Esophagus (tissue), 2 donors: Measurements from ENCODE around the gene EEF1A1. TPM values are rescaled to one million over a fixed set of nuclear protein-coding genes. Genes with fewer than 3 reads are reported as not detected.
"Not testable (repeated sequence)": the region's sequence is repeated elsewhere in the genome, so short reads cannot be mapped to it uniquely, and the experiment has no call there.

ENCODE experiments used
- H3K27ac ChIP-seq, 2 donors: one replicate each; pipeline ENCODE4 v1.5.1; 2013; ENCODE audit warnings: low read depth in 2 of 2, mild to moderate bottlenecking in 2 of 2, inconsistent platforms in 1 of 2, low read length in 1 of 2, moderate library complexity in 1 of 2
- H3K27me3 ChIP-seq, 2 donors: one replicate each; pipeline ENCODE4 v1.6.1; 2013; ENCODE audit warnings: low read length in 2 of 2, control low read depth in 1 of 2, mild to moderate bottlenecking in 1 of 2; ENCODE audit not compliant: insufficient read depth in 2 of 2, control insufficient read depth in 1 of 2
- H3K36me3 ChIP-seq, 2 donors: one replicate each; pipeline ENCODE4 v1.6.1; 2013; ENCODE audit warnings: low read length in 1 of 2; ENCODE audit not compliant: control insufficient read depth in 2 of 2, insufficient read depth in 2 of 2
- H3K4me1 ChIP-seq, 2 donors: one replicate each; pipeline ENCODE4 v1.6.1; 2013; ENCODE audit warnings: low read length in 1 of 2; ENCODE audit not compliant: control insufficient read depth in 2 of 2, insufficient read depth in 2 of 2
- H3K4me3 ChIP-seq, 2 donors: one replicate each; pipeline ENCODE4 v1.5.1; 2013; ENCODE audit warnings: low read length in 2 of 2, mild to moderate bottlenecking in 2 of 2, low read depth in 1 of 2, moderate library complexity in 1 of 2
- H3K9me3 ChIP-seq, 2 donors: one replicate each; pipeline ENCODE4 v1.6.1; 2013; ENCODE audit warnings: mild to moderate bottlenecking in 2 of 2, low read depth in 1 of 2, low read length in 1 of 2, moderate library complexity in 1 of 2; ENCODE audit not compliant: control insufficient read depth in 2 of 2, insufficient read depth in 1 of 2
- WGBS, 2 donors: extraction: QIAGEN DNeasy Blood & Tissue Kit; methylation state at CpG; one replicate each; pipeline ENCODE4 v1.1.7; 2013; 5-methylcytosine and 5-hydroxymethylcytosine counted together
- polyA plus RNA-seq, 2 donors: library from polyadenylated mRNA; stranded (reverse); fragments of 200-250 nt; gene quantifications; one replicate each; pipeline ENCODE4 v1.2.3, GENCODE V29; 2013
- donor health status: healthy with polysubstance abuse.
- donor health status: Bipolar disorder and iron deficiency.

EEF1A1 gene
- polyA plus RNA-seq, 2 donors: 5,932 to 7,853 TPM

GRCh38 chr6:73559399-73559794 is 38.6 kb upstream of the EEF1A1 start:
- WGBS, 2 donors: 94 to 97% methylated on average over 12 of the region's 12 CpGs
- not testable (repeated sequence) for H3K9me3 ChIP-seq, H3K36me3 ChIP-seq, H3K4me1 ChIP-seq, H3K4me3 ChIP-seq, H3K27ac ChIP-seq, H3K27me3 ChIP-seq

- Histone ChIP-seq H3K27me3 (no peaks in the 10 kb centered on the region), H3K4me3 (no peak overlapping the region), H3K27ac (no peak overlapping the region), H3K9me3 (no peaks in the 10 kb centered on the region), H3K36me3 (no peaks in the 10 kb centered on the region), H3K4me1 (no peaks in the 10 kb centered on the region)
- 71 to 77% methylated on average over 4 of the region's 4 CpGs for WGBS, 2 donors
Measured at GRCh38 chr6:73558624-73559398, 38.0 kb upstream of the EEF1A1 start.

DNA sequence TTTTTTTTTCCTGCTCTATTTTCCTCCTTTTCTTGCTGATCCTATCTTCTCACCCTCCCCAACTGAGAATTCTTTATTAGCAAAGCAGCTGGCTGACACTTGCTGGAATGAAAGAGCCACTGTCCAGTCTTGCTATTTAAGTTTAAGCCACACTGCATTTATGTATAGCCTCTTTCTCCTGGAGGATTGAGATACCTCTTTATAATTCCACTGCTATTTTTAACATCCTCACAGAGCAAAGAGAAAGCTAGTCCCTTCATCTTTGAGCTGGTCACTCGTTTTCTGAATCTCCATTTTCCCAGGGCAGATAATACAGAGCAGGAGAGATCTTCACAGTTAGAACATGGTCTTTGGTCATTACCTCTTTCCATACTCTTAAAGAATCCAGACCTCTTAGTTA is 36.0 kb upstream of the EEF1A1 start:
- H3K4me1 ChIP-seq: no peaks in the 10 kb centered on the region
- no peaks in the 10 kb centered on the region for H3K36me3 ChIP-seq
- H3K27ac ChIP-seq: no peak overlapping the region
- no peaks in the 10 kb centered on the region for H3K27me3 ChIP-seq
- 45 to 53% methylated on average over 1 of the region's 1 CpG for WGBS, 2 donors
- H3K9me3 ChIP-seq: no peaks in the 10 kb centered on the region
- H3K4me3 ChIP-seq: no peak overlapping the region

DNA sequence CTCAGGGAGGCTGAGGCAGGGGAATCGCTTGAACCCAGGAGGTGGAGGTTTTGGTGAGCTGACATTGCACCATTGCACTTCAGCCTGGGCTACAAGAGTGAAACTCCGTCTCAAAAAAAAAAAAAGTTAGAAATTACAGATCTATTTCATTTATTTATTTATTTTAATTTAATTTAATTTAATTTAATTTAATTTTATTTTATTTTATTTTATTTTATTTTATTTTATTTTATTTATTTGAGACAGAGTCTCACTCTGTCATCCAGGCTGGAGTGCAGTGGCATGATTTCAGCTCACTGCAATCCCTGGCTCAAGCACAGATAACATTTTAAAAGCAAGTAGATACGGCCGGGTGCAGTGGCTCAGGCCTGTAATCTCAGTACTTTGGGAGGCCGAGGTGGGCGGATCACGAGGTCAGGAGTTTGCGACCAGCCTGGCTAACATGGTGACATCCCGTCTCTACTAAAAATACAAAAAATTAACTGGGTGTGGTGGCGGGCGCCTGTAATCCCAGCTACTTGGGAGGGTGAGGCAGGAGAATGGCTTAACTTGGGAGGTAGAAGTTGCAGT is 34.6 kb upstream of the EEF1A1 start:
- H3K27me3 ChIP-seq, H3K27ac ChIP-seq, H3K4me1 ChIP-seq, H3K36me3 ChIP-seq, H3K4me3 ChIP-seq, H3K9me3 ChIP-seq: not testable (repeated sequence)
- 87 to 96% methylated on average over 11 of the region's 11 CpGs for WGBS, 2 donors

GRCh38 chr6:73551115-73551514 is 30.3 kb upstream of the EEF1A1 start:
- WGBS, 2 donors: 92 to 93% methylated on average over 4 of the region's 4 CpGs
- H3K9me3 ChIP-seq, H3K27me3 ChIP-seq, H3K27ac ChIP-seq, H3K4me3 ChIP-seq, H3K4me1 ChIP-seq, H3K36me3 ChIP-seq: not testable (repeated sequence)

DNA sequence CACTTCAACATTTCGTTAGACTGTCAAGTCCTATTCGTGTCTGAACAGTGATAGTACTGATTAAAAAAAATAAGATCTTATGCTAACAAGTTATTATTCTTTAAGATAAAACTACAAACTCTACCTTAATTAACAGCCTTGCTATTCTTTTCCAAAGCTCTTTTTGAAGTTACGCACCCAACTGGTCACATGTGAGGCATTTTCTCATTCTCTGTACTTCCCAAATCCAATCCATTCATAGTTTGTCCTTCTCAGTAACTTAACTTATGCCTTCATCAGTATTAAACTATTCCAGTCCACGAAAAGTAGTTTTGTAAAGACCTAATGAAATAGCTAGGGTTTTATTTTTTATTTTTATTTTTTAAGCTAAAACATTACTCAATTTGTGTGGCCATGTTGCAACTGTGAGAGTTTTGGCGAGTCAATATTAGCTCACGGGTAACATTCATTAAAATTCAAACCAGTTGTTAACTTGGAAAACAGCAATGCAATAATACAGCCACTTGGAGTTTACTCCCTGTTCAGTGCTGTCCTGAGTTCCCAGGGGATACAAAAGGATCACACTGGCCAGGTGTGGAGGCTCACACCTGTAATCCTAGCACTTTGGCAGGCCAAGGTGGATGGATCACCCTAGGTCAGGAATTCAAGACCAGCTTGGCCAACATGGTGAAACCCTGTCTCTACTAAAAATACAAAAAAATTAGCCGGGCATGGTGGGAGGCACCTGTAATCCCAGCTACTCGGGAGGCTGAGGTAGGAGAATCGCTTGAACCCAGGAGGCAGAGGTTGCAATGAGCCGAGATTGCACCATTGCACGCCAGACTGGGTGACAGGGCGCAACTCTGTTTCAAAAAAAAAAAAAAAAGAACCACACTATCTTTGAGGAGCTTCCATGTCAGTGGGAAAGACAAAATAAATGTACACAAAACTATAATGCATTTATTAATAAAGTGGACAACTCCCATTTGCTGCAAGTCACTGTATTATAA is 27.9 kb upstream of the EEF1A1 start:
- Histone ChIP-seq H3K4me3 (no peak overlapping the region), H3K27ac (no peak overlapping the region), H3K4me1 (no peaks in the 10 kb centered on the region), H3K27me3 (no peaks in the 10 kb centered on the region), H3K36me3 (no peaks in the 10 kb centered on the region), H3K9me3 (no peaks in the 10 kb centered on the region)
- WGBS, 2 donors: 87 to 91% methylated on average over 12 of the region's 12 CpGs

DNA sequence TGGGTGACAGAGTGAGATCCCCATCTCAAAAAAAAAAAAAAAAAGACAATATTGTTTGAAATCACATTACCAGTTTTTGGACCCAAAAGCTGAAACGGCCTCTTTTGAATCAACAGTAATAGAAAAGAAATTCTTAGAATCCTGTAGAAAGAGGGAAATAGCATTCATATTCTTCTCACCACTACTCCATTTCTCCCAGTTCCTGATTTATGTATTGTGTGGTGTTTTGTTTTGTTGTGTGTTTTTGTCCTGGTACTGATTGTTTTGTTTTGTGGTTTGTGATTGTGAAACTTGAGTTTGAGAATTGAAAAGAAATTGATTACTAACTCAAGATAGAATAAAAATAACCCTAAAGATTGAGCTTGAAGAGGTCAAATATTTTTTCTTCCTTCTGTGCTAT is 26.2 kb upstream of the EEF1A1 start:
- Histone ChIP-seq H3K9me3 (no peaks in the 10 kb centered on the region), H3K27me3 (no peaks in the 10 kb centered on the region), H3K4me3 (no peak overlapping the region), H3K4me1 (no peaks in the 10 kb centered on the region), H3K36me3 (no peaks in the 10 kb centered on the region), H3K27ac (no peak overlapping the region)
- 90 to 92% methylated on average over 1 of the region's 1 CpG for WGBS, 2 donors

DNA sequence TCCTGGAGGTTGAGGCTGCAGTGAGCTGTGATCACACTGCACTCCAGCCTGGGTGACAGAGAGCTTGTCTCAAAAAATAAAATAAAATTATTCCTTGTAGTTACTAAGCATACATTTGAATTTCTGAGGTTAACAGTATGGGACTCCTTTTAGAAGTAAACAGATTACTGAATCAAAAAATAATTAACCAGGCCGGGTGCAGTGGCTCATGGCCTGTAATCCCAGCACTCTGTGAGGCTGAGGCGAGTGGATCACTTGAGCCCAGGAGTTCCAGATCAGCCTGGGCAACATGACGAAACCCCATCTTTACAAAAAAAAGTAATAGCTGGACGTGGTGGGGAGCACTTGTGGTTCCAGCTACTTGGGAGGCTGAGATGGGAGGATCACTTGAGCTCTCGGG is 22.1 kb upstream of the EEF1A1 start:
- Histone ChIP-seq H3K27ac (no peak overlapping the region), H3K9me3 (no peaks in the 10 kb centered on the region), H3K27me3 (no peaks in the 10 kb centered on the region), H3K4me3 (no peak overlapping the region), H3K36me3 (no peaks in the 10 kb centered on the region), H3K4me1 (no peaks in the 10 kb centered on the region)
- 91 to 94% methylated on average over 5 of the region's 5 CpGs for WGBS, 2 donors

- not testable (repeated sequence) for H3K36me3 ChIP-seq, H3K27me3 ChIP-seq, H3K4me1 ChIP-seq, H3K4me3 ChIP-seq, H3K9me3 ChIP-seq, H3K27ac ChIP-seq
- WGBS, 2 donors: 82 to 86% methylated on average over 3 of the region's 3 CpGs
Measured at GRCh38 chr6:73542481-73542880, 21.6 kb upstream of the EEF1A1 start.
